ENCODE data around the gene ANKMY1. TPM values are rescaled to one million over a fixed set of nuclear protein-coding genes. Genes with fewer than 3 reads are reported as not detected.

The ANKMY1 gene
- total and polyA plus RNA-seq, 2 of the 8 experiments (the other 6 are each of a cell fraction or from before 2014, with no cell fraction given) = 4.5 to 4.8 TPM

- Histone ChIP-seq H2BK120ac (replicated peaks; ENCODE audit: low read depth, low read length) (no peak overlapping the region), H3K23me2 (ENCODE audit: low read depth, low read length) (no peaks in the 10 kb centered on the region), H3K36me3 (ENCODE audit: control insufficient read depth in 2 of 4, insufficient read depth in 4 of 4, low read length in 3 of 4) (peaks cover 0 to 8% (median 5%) of the 10 kb centered on the region in 4 experiments; a peak in 4 of 8 replicates), H3K79me2 (ENCODE audit: control insufficient read depth in 1 of 2, insufficient read depth in 2 of 2, low read length in 2 of 2) (no peaks in the 10 kb centered on the region; a peak in 1 of 4 replicates), H3K56ac (replicated peaks; ENCODE audit: insufficient read length, low read depth, low read length) (no peak overlapping the region), H2BK5ac (ENCODE audit: low read depth, low read length) (no peak overlapping the region), H3K4ac (replicated peaks; ENCODE audit: insufficient read length, low read depth, low read length) (no peak overlapping the region), H4K8ac (ENCODE audit: extremely low read depth, insufficient read depth, low read length) (no peak overlapping the region), H3K27ac (ENCODE audit: low read depth, low read length) (no peak overlapping the region), H2BK15ac (ENCODE audit: low read length) (no peak overlapping the region), H4K91ac (replicated peaks; ENCODE audit: insufficient read length, low read length) (no peak overlapping the region), H2BK12ac (ENCODE audit: low read depth, low read length) (no peak overlapping the region), H4K5ac (ENCODE audit: insufficient read length, low read depth, low read length) (no peak overlapping the region), H2BK20ac (ENCODE audit: low read length) (no peak overlapping the region), H3K14ac (ENCODE audit: insufficient read length) (no peak overlapping the region), H4K20me1 (replicated peaks in 1 of 2; ENCODE audit: control insufficient read depth in 1 of 2, insufficient read depth in 2 of 2, low read length in 2 of 2) (peaks cover 3 to 12% of the 10 kb centered on the region in 2 experiments), H2AFZ (ENCODE audit: low read length) (no peak overlapping the region), H3K79me1 (ENCODE audit: low read depth, low read length) (no peaks in the 10 kb centered on the region), H3K4me3 (ENCODE audit: extremely low read depth in 1 of 4, insufficient read depth in 2 of 4, low read depth in 3 of 4, low read length in 4 of 4) (no peak overlapping the region), H3K4me1 (replicated peaks in 1 of 4; ENCODE audit: control insufficient read depth in 3 of 4, insufficient read depth in 4 of 4, low read length in 3 of 4) (no peaks in the 10 kb centered on the region), H2AK5ac (ENCODE audit: low read depth, low read length) (no peak overlapping the region), H3K9ac (replicated peaks in 1 of 4; ENCODE audit: extremely low read depth in 1 of 4, low read depth in 3 of 4, low read length in 3 of 4) (no peak overlapping the region), H3K27me3 (replicated peaks in 1 of 4; ENCODE audit: control insufficient read depth in 3 of 4, extremely low read depth in 1 of 4, insufficient read depth in 3 of 4, low read length in 3 of 4) (no peaks in the 10 kb centered on the region), H3K23ac (ENCODE audit: insufficient read length) (no peak overlapping the region), H3K9me3 (ENCODE audit: insufficient read depth in 2 of 2, low read depth in 1 of 2, low read length in 1 of 2) (no peaks in the 10 kb centered on the region), H3K18ac (ENCODE audit: extremely low read depth, low read length) (no peak overlapping the region), H3K4me2 (ENCODE audit: insufficient read depth in 1 of 2, low read depth in 2 of 2, low read length in 2 of 2) (no peak overlapping the region)
- 93% methylated on average over 16 of the region's 17 CpGs; no CpG with 5 or more reads in 1 of the 2 experiments for WGBS, 2 experiments (ENCODE audit: extremely low coverage in 1 of 2, insufficient coverage in 1 of 2, insufficient read length in 1 of 2, insufficient replicate concordance in 2 of 2, low coverage in 1 of 2, low lambda C conversion rate in 2 of 2, missing lambda C conversion rate in 1 of 2)
- ChIA-PET CTCF (ENCODE audit: partially characterized antibody) (no interaction called here), POLR2A (ENCODE audit: partially characterized antibody) (no interaction called here)
- no peak for TF ChIP-seq CHD2 (IDR thresholded peaks at IDR 0.05; ENCODE audit: low read length)
- TF ChIP-seq RXRA (IDR thresholded peaks at IDR 0.05; ENCODE audit: insufficient read depth, low read depth, low read length) = no peak
- TF ChIP-seq KDM4A (IDR thresholded peaks at IDR 0.05; ENCODE audit: low read depth, low read length, severe bottlenecking) = no peak
- TF ChIP-seq, protein P1, sequence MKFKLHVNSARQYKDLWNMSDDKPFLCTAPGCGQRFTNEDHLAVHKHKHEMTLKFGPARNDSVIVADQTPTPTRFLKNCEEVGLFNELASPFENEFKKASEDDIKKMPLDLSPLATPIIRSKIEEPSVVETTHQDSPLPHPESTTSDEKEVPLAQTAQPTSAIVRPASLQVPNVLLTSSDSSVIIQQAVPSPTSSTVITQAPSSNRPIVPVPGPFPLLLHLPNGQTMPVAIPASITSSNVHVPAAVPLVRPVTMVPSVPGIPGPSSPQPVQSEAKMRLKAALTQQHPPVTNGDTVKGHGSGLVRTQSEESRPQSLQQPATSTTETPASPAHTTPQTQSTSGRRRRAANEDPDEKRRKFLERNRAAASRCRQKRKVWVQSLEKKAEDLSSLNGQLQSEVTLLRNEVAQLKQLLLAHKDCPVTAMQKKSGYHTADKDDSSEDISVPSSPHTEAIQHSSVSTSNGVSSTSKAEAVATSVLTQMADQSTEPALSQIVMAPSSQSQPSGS (IDR thresholded peaks at IDR 0.05; ENCODE audit: low read length) = no peak
- TF ChIP-seq, protein P2, sequence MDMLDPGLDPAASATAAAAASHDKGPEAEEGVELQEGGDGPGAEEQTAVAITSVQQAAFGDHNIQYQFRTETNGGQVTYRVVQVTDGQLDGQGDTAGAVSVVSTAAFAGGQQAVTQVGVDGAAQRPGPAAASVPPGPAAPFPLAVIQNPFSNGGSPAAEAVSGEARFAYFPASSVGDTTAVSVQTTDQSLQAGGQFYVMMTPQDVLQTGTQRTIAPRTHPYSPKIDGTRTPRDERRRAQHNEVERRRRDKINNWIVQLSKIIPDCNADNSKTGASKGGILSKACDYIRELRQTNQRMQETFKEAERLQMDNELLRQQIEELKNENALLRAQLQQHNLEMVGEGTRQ (IDR thresholded peaks at IDR 0.05; ENCODE audit: low read length) = no peak
- DNase-seq (ENCODE audit: low read depth in 1 of 2, low spot score in 2 of 2) (no peak), FAIRE-seq (no peak)
These were observed 40.6 kb upstream of the ANKMY1 start for GRCh38 chr2:240598311-240598911.
